Upper lobe of left lung (tissue), 6 donors: Measurements from ENCODE around the gene CEP170B. TPM values are rescaled to one million over a fixed set of nuclear protein-coding genes. Genes with fewer than 3 reads are reported as not detected.
"Not testable (repeated sequence)": the region's sequence is repeated elsewhere in the genome, so short reads cannot be mapped to it uniquely, and the experiment has no call there.

Source experiments
- ATAC-seq, 2 donors: fragments of 200-7000 bp; cut with Tn5 transposase; one replicate each; pipeline ENCODE4 v1.9.1; 2022; ENCODE audit warnings: mild to moderate bottlenecking in 2 of 2, moderate library complexity in 2 of 2; ENCODE audit not compliant: low FRiP score in 2 of 2
- DNase-seq, 2 donors: peaks; one replicate each; pipeline ENCODE4 v3.0.0-alpha.2; 2019 to 2020
- H3K27ac ChIP-seq, 4 donors: fragments of 200-600 bp; sonication (generic); one replicate each; pipeline ENCODE4 v1.5.1; 2016 to 2019
- H3K27me3 ChIP-seq, 4 donors: fragments of 200-600 bp; sonication (generic); one replicate each; pipeline ENCODE4 v1.5.1; 2017 to 2019
- H3K36me3 ChIP-seq, 4 donors: fragments of 200-600 bp; sonication (generic); one replicate each; pipeline ENCODE4 v1.5.1; 2016 to 2019
- H3K4me1 ChIP-seq, 4 donors: fragments of 200-600 bp; sonication (generic); one replicate each; pipeline ENCODE4 v1.5.1; 2018 to 2019
- H3K4me3 ChIP-seq, 4 donors: fragments of 200-600 bp; sonication (generic); one replicate each; pipeline ENCODE4 v1.5.1; 2017 to 2019; ENCODE audit warnings: mild to moderate bottlenecking in 2 of 4, moderate library complexity in 1 of 4
- H3K9me3 ChIP-seq, 4 donors: fragments of 200-600 bp; sonication (generic); one replicate each; pipeline ENCODE4 v1.5.1; 2018 to 2019
- EP300 ChIP-seq, 4 donors: sonication (generic); formaldehyde crosslinking; IDR thresholded peaks; one replicate each; pipeline ENCODE4 v1.5.1; 2017; ENCODE audit warnings: antibody characterized with exemption in 4 of 4, control low read depth in 2 of 4
- POLR2A ChIP-seq, 4 donors: fragments of 450-650 bp; IDR thresholded peaks; one replicate each; pipeline ENCODE4 v1.5.1; 2016 to 2017; ENCODE audit warnings: antibody characterized with exemption in 4 of 4, mild to moderate bottlenecking in 2 of 4
- POLR2AphosphoS5 ChIP-seq, 2 donors: sonication (generic); formaldehyde crosslinking; IDR thresholded peaks; one replicate each; pipeline ENCODE4 v1.5.1; 2017; ENCODE audit warnings: antibody characterized with exemption in 2 of 2
- WGBS, 2 donors: methylation state at CpG; one replicate each; pipeline ENCODE4 v1.1.5; 2017 to 2018; 5-methylcytosine and 5-hydroxymethylcytosine counted together
- total RNA-seq, 6 donors: library from RNA; depleted of rRNA in 4 of 6; stranded (reverse); fragments of >200 nt in 4 of 6; gene quantifications; one replicate each; pipeline versions ENCODE4 v1.1.0 to v1.2.1, GENCODE V29; 2016 to 2021
- TF ChIP-seq, protein P1 (sequence below), 6 experiments: fragments of 450-650 bp in 4 of 6; fragments of 200-600 bp in 2 of 6; sonication (generic) in 2 of 6; IDR thresholded peaks; one replicate each; pipeline ENCODE4 v1.5.1; 2016 to 2019; ENCODE audit warnings: antibody characterized with exemption in 6 of 6
- donor health status: DM: no; HTN: no; CAD: no; lungs with moderate emphysema.
- donor health status: DM: no; HTN: yes; CAD: no; lungs with severe emphysema.

CEP170B gene
- total RNA-seq, 6 donors from 2014 or later, result 24.2 to 57.8 (median 35.6) TPM

DNA sequence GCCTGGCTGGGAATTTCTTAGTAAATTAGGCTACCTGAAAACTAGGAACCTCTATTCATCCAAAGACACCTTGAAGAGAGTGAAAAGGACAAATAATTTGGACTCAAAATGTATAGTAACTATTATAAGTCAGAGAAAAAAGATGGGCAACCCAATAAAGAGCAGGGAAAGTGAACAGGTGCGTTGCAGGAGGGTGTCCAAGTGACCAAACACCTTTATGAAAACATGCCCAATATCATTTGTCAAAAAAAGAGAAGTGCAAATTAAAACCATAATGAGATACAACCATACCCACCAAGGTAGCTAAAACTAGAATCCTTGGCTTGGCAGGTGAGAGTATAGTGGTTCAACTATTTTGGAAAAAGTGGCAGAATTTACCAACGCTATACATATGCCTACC, 34.7 kb downstream of the CEP170B start:
- ATAC-seq, result no peak
- no peak for TF ChIP-seq EP300 (IDR thresholded peaks at IDR 0.05)
- no peak for TF ChIP-seq POLR2A (IDR thresholded peaks at IDR 0.05)
- no peak for TF ChIP-seq POLR2AphosphoS5 (IDR thresholded peaks at IDR 0.05)
- TF ChIP-seq, protein P1, sequence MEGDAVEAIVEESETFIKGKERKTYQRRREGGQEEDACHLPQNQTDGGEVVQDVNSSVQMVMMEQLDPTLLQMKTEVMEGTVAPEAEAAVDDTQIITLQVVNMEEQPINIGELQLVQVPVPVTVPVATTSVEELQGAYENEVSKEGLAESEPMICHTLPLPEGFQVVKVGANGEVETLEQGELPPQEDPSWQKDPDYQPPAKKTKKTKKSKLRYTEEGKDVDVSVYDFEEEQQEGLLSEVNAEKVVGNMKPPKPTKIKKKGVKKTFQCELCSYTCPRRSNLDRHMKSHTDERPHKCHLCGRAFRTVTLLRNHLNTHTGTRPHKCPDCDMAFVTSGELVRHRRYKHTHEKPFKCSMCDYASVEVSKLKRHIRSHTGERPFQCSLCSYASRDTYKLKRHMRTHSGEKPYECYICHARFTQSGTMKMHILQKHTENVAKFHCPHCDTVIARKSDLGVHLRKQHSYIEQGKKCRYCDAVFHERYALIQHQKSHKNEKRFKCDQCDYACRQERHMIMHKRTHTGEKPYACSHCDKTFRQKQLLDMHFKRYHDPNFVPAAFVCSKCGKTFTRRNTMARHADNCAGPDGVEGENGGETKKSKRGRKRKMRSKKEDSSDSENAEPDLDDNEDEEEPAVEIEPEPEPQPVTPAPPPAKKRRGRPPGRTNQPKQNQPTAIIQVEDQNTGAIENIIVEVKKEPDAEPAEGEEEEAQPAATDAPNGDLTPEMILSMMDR (IDR thresholded peaks at IDR 0.05), result no peak
- no peaks in the 10 kb centered on the region for H3K9me3 ChIP-seq
- no peak overlapping the region for H3K27ac ChIP-seq
- no peaks in the 10 kb centered on the region for H3K27me3 ChIP-seq
- 44 to 71% methylated on average over 2 of the region's 2 CpGs for WGBS, 2 donors
- H3K4me1 ChIP-seq, result peaks cover 0 to 18% (median 15%) of the 10 kb centered on the region in 4 donors
- H3K4me3 ChIP-seq, result no peak overlapping the region
- H3K36me3 ChIP-seq, result no peaks in the 10 kb centered on the region
- DNase-seq, result no peak

DNA sequence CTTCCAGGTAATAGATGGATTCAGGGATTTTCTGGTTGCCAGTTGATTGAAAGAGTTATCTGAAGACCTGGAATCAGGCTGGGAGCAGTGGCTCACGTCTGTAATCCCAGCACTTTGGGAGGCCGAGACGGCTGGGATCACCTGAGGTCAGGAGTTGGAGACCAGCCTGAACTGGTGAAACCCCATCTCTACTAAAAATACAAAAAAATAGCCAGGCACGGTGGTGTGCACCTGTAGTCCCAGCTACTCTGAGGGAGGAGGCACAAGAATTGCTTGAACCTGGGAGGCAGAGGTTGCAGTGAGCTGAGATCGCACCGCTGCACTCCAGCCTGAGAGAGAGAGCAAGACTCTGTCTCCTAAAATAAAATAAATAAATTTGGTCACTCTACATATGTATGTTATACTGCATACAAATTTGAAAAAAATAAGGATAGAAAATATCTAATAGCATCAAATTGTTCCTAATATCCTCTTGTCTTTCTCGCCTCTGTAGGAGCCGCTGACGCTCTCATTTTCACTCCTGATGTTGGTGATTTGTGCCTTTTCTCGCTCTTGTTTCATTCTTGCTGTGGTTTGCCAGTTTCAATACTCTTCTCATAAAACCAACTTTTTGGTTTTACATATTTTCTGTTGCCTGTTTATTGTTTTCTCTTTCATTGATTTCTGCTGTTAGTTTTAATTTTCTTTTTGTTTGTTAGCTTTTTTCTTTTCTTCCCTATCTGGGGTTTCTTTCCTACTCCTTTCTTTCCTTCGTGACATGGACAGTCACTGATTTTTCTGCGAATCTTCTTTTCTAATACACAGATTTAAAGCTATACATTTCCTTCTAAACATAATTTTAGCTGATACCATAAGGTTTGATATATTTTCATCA, 35.8 kb downstream of the CEP170B start:
- Histone ChIP-seq H3K27ac (no peak overlapping the region), H3K36me3 (no peaks in the 10 kb centered on the region), H3K27me3 (no peaks in the 10 kb centered on the region), H3K9me3 (no peaks in the 10 kb centered on the region), H3K4me3 (no peak overlapping the region), H3K4me1 (peaks cover 0 to 10% (median 8%) of the 10 kb centered on the region in 4 donors)
- DNase-seq (no peak), ATAC-seq (no peak)
- WGBS, 2 donors, result 85 to 87% methylated on average over 12 of the region's 12 CpGs
- TF ChIP-seq POLR2AphosphoS5 (IDR thresholded peaks at IDR 0.05) (no peak), EP300 (IDR thresholded peaks at IDR 0.05) (no peak), POLR2A (IDR thresholded peaks at IDR 0.05) (no peak)
- TF ChIP-seq, protein P1 (IDR thresholded peaks at IDR 0.05), result no peak

DNA sequence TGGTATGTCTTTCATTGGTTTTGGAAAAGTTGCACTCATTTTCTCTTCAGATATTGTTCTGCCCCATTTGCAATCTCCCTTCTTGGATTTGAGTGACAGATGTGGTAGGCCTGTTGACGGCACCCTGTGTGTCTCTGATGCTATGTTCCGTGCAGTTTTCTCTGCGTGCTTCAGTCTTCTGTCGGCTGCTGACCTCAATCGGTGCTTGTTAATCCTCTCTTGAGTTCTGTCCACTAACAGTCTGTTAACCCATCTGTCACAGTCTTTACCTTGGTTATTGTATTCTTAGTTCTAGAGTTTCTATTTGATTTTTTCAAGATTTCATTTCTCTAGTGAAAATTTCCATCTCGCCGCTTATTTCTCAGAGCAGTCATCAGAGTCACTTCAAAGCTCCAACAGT, 38.9 kb downstream of the CEP170B start:
- no peak for TF ChIP-seq EP300 (IDR thresholded peaks at IDR 0.05)
- TF ChIP-seq, protein P1 (IDR thresholded peaks at IDR 0.05), result no peak
- no peak for TF ChIP-seq POLR2A (IDR thresholded peaks at IDR 0.05)
- TF ChIP-seq POLR2AphosphoS5 (IDR thresholded peaks at IDR 0.05), result no peak
- Histone ChIP-seq H3K9me3 (no peaks in the 10 kb centered on the region), H3K27ac (no peak overlapping the region), H3K4me3 (no peak overlapping the region), H3K4me1 (no peaks in the 10 kb centered on the region), H3K27me3 (no peaks in the 10 kb centered on the region), H3K36me3 (no peaks in the 10 kb centered on the region)
- ATAC-seq (no peak), DNase-seq (no peak)
- WGBS, 2 donors, result 92 to 95% methylated on average over 7 of the region's 7 CpGs

DNA sequence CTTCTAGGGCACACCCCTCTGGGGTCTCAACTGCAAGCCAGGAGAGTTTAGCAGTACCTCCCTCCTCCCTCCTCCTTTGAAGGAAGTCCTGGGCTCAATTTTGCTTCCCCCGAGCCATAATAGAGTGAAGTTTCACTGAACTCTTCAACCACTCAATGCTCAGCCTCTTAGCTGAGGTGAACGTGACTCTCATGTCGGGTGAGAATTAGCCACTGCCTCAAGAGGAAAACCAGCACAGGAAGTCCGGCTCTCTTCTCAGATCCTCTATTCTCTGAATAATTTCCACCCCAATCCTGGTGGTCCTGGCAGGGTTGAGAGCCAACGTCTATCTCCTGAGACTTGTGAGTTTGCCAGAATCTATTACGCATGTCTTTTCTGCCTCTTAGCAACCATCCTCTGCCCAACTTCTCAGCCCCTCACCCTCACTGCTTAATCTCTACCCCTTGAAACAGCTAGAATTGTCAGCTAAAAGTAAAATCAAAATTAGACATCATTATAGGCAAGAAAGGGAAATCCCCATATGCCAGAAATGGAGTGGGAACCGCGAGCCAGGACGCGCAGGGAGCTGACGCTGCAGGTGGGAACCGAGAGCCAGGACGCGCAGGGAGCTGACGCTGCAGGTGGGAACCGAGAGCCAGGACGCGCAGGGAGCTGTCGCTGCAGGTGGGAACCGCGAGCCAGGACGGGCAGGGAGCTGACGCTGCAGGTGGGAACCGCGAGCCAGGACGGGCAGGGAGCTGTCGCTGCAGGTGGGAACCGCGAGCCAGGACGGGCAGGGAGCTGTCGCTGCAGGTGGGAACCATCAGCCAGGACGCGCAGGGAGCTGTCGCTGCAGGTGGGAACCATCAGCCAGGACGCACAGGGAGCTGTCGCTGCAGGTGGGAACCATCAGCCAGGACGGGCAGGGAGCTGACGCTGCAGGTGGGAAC, 39.8 kb downstream of the CEP170B start:
- not testable (repeated sequence) for H3K9me3 ChIP-seq, H3K27me3 ChIP-seq, ATAC-seq, H3K4me3 ChIP-seq, H3K27ac ChIP-seq, H3K4me1 ChIP-seq, H3K36me3 ChIP-seq
- DNase-seq, result peak in 1 of 2 donors; percentile 61
- 67 to 80% methylated on average over 37 to 38 of the region's 38 CpGs for WGBS, 2 donors

DNA sequence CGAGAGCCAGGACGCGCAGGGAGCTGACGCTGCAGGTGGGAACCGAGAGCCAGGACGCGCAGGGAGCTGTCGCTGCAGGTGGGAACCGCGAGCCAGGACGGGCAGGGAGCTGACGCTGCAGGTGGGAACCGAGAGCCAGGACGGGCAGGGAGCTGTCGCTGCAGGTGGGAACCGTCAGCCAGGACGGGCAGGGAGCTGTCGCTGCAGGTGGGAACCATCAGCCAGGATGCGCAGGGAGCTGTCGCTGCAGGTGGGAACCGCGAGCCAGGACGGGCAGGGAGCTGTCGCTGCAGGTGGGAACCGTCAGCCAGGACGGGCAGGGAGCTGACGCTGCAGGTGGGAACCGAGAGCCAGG, 40.5 kb downstream of the CEP170B start:
- H3K36me3 ChIP-seq, H3K4me1 ChIP-seq, H3K4me3 ChIP-seq, ATAC-seq, H3K9me3 ChIP-seq, H3K27ac ChIP-seq, H3K27me3 ChIP-seq: not testable (repeated sequence)
- 79 to 86% methylated on average over 26 to 27 of the region's 28 CpGs for WGBS, 2 donors
- DNase-seq, result peak in 1 of 2 donors; percentile 50
